OCI-LY1 (cell line): ENCODE measurements around the gene LDLRAD3.

Experiments used
- H2AFZ ChIP-seq: fragments of 200-600 bp; sonication (generic), shearing (Covaris generic); 2 replicates; pipeline ENCODE4 v1.6.0; 2014; ENCODE audit warnings: antibody characterized with exemption, mild to moderate bottlenecking, low read length
- H3F3A ChIP-seq: fragments of 200-600 bp; sonication (generic), shearing (Covaris generic); 2 replicates; pipeline ENCODE4 v1.6.0; 2014; ENCODE audit warnings: mild to moderate bottlenecking, antibody characterized with exemption, low read length, moderate library complexity; ENCODE audit not compliant: insufficient read depth
- H3K27ac ChIP-seq: fragments of 200-600 bp; sonication (generic); 2 replicates; pipeline ENCODE4 v1.5.1; 2014; ENCODE audit warnings: low read length, mixed run types, mild to moderate bottlenecking, low read depth; ENCODE audit not compliant: poor library complexity, severe bottlenecking
- H3K27me3 ChIP-seq: fragments of 200-600 bp; sonication (generic); 2 replicates; pipeline ENCODE4 v1.6.0; 2014; ENCODE audit warnings: antibody characterized with exemption, mild to moderate bottlenecking, low read length, moderate library complexity; ENCODE audit not compliant: insufficient read depth
- H3K36me3 ChIP-seq: fragments of 200-600 bp; sonication (generic); 2 replicates; pipeline ENCODE4 v1.6.1; 2014; ENCODE audit warnings: mild to moderate bottlenecking, antibody characterized with exemption, low read length, moderate library complexity, mixed read lengths; ENCODE audit not compliant: insufficient read depth
- H3K4me1 ChIP-seq: fragments of 200-600 bp; sonication (generic); 2 replicates; pipeline ENCODE4 v1.5.1; 2014; ENCODE audit warnings: mild to moderate bottlenecking, low read length, moderate library complexity; ENCODE audit not compliant: insufficient read depth, severe bottlenecking
- H3K4me2 ChIP-seq: fragments of 200-600 bp; sonication (generic), shearing (Covaris generic); 2 replicates; pipeline ENCODE4 v1.6.1; 2014; ENCODE audit warnings: low read length
- H3K4me3 ChIP-seq: fragments of 200-600 bp; sonication (generic); 2 replicates; pipeline ENCODE4 v1.5.1; 2014; ENCODE audit warnings: low read length, low read depth, mild to moderate bottlenecking, mixed read lengths; ENCODE audit not compliant: poor library complexity, severe bottlenecking
- H3K79me2 ChIP-seq: fragments of 200-600 bp; shearing (Covaris generic); 2 replicates; pipeline ENCODE4 v1.6.1; 2016; ENCODE audit warnings: mixed run types, low read length, mixed read lengths; ENCODE audit not compliant: insufficient read depth
- H3K9ac ChIP-seq: fragments of 200-600 bp; sonication (generic), shearing (Covaris generic); 2 replicates; pipeline ENCODE4 v1.6.1; 2014; ENCODE audit warnings: mild to moderate bottlenecking, low read length, mixed read lengths
- H3K9me2 ChIP-seq: fragments of 200-600 bp; sonication (generic), shearing (Covaris generic); 2 replicates; pipeline ENCODE4 v1.6.1; 2014; ENCODE audit warnings: low read depth, mild to moderate bottlenecking, low read length, mixed read lengths
- H3K9me3 ChIP-seq: fragments of 200-600 bp; shearing (Covaris generic); 2 replicates; pipeline ENCODE4 v1.6.1; 2014; ENCODE audit warnings: low read length, mixed read lengths
- H4K20me1 ChIP-seq: fragments of 200-600 bp; sonication (generic), shearing (Covaris generic); 2 replicates; pipeline ENCODE4 v1.6.0; 2016; ENCODE audit warnings: mild to moderate bottlenecking, low read length; ENCODE audit not compliant: insufficient read depth
- CTCF ChIP-seq: fragments of 200-600 bp; sonication (generic), shearing (Covaris generic); IDR thresholded peaks from 2 replicates; pipeline ENCODE4 v1.5.1; 2017; ENCODE audit warnings: mild to moderate bottlenecking, antibody characterized with exemption, low read length, moderate library complexity, mixed read lengths
- EZH2 ChIP-seq: fragments of 200-600 bp; sonication (generic), shearing (Covaris generic); IDR thresholded peaks from 2 replicates; pipeline ENCODE4 v1.8.0; 2017; ENCODE audit warnings: borderline replicate concordance, mixed run types, mild to moderate bottlenecking, antibody characterized with exemption, low read length, moderate library complexity, mixed read lengths

Gene LDLRAD3

GRCh38 chr11:35968386-35969088 lies 24.7 kb downstream of the LDLRAD3 start:
- no peak overlapping the region for H2AFZ ChIP-seq
- H3K27ac ChIP-seq: no peak overlapping the region
- H3K79me2 ChIP-seq: no peaks in the 10 kb centered on the region
- no peak overlapping the region for H3K4me3 ChIP-seq
- no peaks in the 10 kb centered on the region for H3K36me3 ChIP-seq
- no peaks in the 10 kb centered on the region for H3K4me1 ChIP-seq
- H4K20me1 ChIP-seq: no peaks in the 10 kb centered on the region
- no peak overlapping the region for H3K9ac ChIP-seq
- H3K9me3 ChIP-seq: no peaks in the 10 kb centered on the region
- H3K27me3 ChIP-seq: no peaks in the 10 kb centered on the region
- TF ChIP-seq EZH2: no peak
- TF ChIP-seq CTCF: no peak
- H3K4me2 ChIP-seq: no peak overlapping the region
- no peaks in the 10 kb centered on the region for H3F3A ChIP-seq
- H3K9me2 ChIP-seq: no peaks in the 10 kb centered on the region

GRCh38 chr11:35969089-35970042 lies 25.5 kb downstream of the LDLRAD3 start:
- H3K9ac ChIP-seq: no peak overlapping the region
- H3K4me2 ChIP-seq: no peak overlapping the region
- no peak overlapping the region for H3K27ac ChIP-seq
- no peak overlapping the region for H2AFZ ChIP-seq
- no peaks in the 10 kb centered on the region for H3K27me3 ChIP-seq
- no peaks in the 10 kb centered on the region for H4K20me1 ChIP-seq
- no peaks in the 10 kb centered on the region for H3K9me3 ChIP-seq
- H3K9me2 ChIP-seq: no peaks in the 10 kb centered on the region
- H3K4me1 ChIP-seq: no peaks in the 10 kb centered on the region
- H3K79me2 ChIP-seq: no peaks in the 10 kb centered on the region
- TF ChIP-seq EZH2: no peak
- no peak for TF ChIP-seq CTCF
- no peaks in the 10 kb centered on the region for H3F3A ChIP-seq
- H3K36me3 ChIP-seq: no peaks in the 10 kb centered on the region
- H3K4me3 ChIP-seq: no peak overlapping the region

GRCh38 chr11:35970445-35970844 lies 26.6 kb downstream of the LDLRAD3 start:
- TF ChIP-seq EZH2 (no peak), CTCF (no peak)
- no peak overlapping the region for H3K4me3 ChIP-seq

More at GRCh38 chr11:35970445-35970844, 26.6 kb downstream of the LDLRAD3 start:
- no peaks in the 10 kb centered on the region for H3K79me2 ChIP-seq
- no peak overlapping the region for H3K4me2 ChIP-seq
- H3K4me1 ChIP-seq: no peaks in the 10 kb centered on the region
- H2AFZ ChIP-seq: no peak overlapping the region
- H3K9ac ChIP-seq: no peak overlapping the region
- no peaks in the 10 kb centered on the region for H3K9me3 ChIP-seq
- H3K36me3 ChIP-seq: no peaks in the 10 kb centered on the region
- H3K27me3 ChIP-seq: no peaks in the 10 kb centered on the region
- no peak overlapping the region for H3K27ac ChIP-seq
- H3K9me2 ChIP-seq: no peaks in the 10 kb centered on the region
- H4K20me1 ChIP-seq: no peaks in the 10 kb centered on the region
- H3F3A ChIP-seq: no peaks in the 10 kb centered on the region
